Natural killer cell (primary cell): ENCODE data around the gene ASPSCR1. TPM values are rescaled to one million over a fixed set of nuclear protein-coding genes. Genes with fewer than 3 reads are reported as not detected.
A peak's percentile ranks its signal among the peaks of the same experiment; 100 is the strongest.

Experiments used
- ATAC-seq, 3 donors: fragments of 150-1000 bp in 2 of 3; fragments of 200-7000 bp in 1 of 3; cut with Tn5 transposase; 1 replicate in 1 of 3; 2 replicates in 2 of 3; pipeline ENCODE4 v1.10.0; 2021; ENCODE audit warnings: mild to moderate bottlenecking in 2 of 3, moderate library complexity in 2 of 3
- DNase-seq, 2 donors: peaks; one replicate each; pipeline versions ENCODE4 v3.0.0 to v3.0.0-alpha.2; 2013 to 2021; ENCODE audit warnings: mixed read lengths in 1 of 2
- H3K27ac ChIP-seq: one replicate; pipeline ENCODE4 v1.5.1; 2013; ENCODE audit warnings: mild to moderate bottlenecking, low read length
- H3K27me3 ChIP-seq: one replicate; pipeline ENCODE4 v1.6.1; 2013; ENCODE audit warnings: low read length; ENCODE audit not compliant: control insufficient read depth, insufficient read depth
- H3K36me3 ChIP-seq: one replicate; pipeline ENCODE4 v1.6.1; 2013; ENCODE audit warnings: low read length; ENCODE audit not compliant: control insufficient read depth, insufficient read depth
- H3K4me1 ChIP-seq: one replicate; pipeline ENCODE4 v1.6.1; 2013; ENCODE audit warnings: low read length; ENCODE audit not compliant: control insufficient read depth, insufficient read depth
- H3K4me3 ChIP-seq: one replicate; pipeline ENCODE4 v1.5.1; 2013; ENCODE audit warnings: low read length
- H3K9me3 ChIP-seq: one replicate; pipeline ENCODE4 v1.6.1; 2013; ENCODE audit warnings: low read length; ENCODE audit not compliant: control insufficient read depth, insufficient read depth
- H3K27ac Mint-ChIP-seq, 2 donors: one replicate each; pipeline ENCODE4 v1.8.0; 2022; ENCODE audit warnings: mild to moderate bottlenecking in 2 of 2, mixed read lengths in 2 of 2, moderate library complexity in 1 of 2
- H3K27me3 Mint-ChIP-seq, 2 donors: one replicate each; pipeline ENCODE4 v1.8.0; 2022; ENCODE audit warnings: low read depth in 2 of 2, mixed read lengths in 2 of 2
- H3K36me3 Mint-ChIP-seq: one replicate; pipeline ENCODE4 v1.8.0; 2022; ENCODE audit warnings: mixed read lengths
- H3K4me1 Mint-ChIP-seq, 2 donors: one replicate each; pipeline ENCODE4 v1.8.0; 2022; ENCODE audit warnings: mixed read lengths in 2 of 2
- H3K4me3 Mint-ChIP-seq: one replicate; pipeline ENCODE4 v1.8.0; 2022; ENCODE audit warnings: mild to moderate bottlenecking, moderate library complexity, mixed read lengths
- H3K9me3 Mint-ChIP-seq, 2 donors: one replicate each; pipeline ENCODE4 v1.8.0; 2022; ENCODE audit warnings: mixed read lengths in 2 of 2
- WGBS: methylation state at CpG from one replicate; pipeline ENCODE4 v1.1.7; 2013; ENCODE audit warnings: missing lambda C conversion rate; ENCODE audit not compliant: insufficient coverage; 5-methylcytosine and 5-hydroxymethylcytosine counted together
- intact Hi-C: fragments of 100-400 bp; cut with micrococcal nuclease; formaldehyde crosslinking; loops from one replicate; pipeline ENCODE4 v1.14.2; 2022
- total RNA-seq, 4 donors: library from RNA; stranded (reverse); fragments of 120-200 nt in 1 of 4; gene quantifications; one replicate each; pipeline versions ENCODE4 v1.2.3 to v1.2.4, GENCODE V29; 2013 to 2022
- TF ChIP-seq, protein P1 (sequence below): fragments of 200-600 bp; IDR thresholded peaks from one replicate; pipeline ENCODE4 v1.8.0; 2022; ENCODE audit warnings: antibody characterized with exemption

ASPSCR1 gene
- total RNA-seq, 3 donors from 2014 or later (not counting 1 experiment from before 2014, with no cell fraction given) = 29.7 to 43.5 (median 40.8) TPM

DNA sequence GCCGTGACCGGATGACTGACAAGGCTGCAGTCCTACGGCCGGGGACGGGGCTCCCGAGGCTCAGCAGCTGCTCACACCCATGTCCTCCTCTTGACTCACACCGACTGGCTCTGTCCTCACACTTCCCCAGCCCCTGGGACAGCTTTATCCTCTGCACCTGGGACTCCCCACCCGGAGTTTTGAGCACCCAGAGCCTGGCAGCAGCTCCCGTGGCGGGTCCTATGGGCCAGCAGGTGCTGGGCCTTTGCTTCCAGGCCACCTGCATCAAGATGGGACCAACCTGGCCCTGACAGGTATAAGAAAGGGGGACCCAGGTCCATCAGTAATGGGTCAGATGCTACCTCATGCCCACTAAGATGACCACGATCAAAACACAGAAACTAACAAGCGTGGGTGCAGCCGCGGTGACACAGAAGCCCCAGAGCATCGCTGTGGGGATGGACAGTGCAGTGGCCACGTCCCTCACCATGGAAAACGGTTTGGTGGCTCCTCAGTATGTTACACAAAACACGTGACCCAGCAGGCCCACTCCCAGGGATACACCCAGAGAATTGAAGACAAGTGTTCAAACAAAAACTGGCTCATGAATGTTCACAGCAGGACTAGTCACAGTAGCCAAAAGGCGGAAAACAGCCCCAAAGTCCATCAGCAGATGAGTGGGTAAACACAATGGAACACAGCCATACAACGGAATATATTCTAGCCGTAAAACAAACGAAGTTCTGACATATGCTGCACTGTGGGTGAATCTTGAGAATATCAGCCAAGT lies 13.2 kb upstream of the ASPSCR1 start:
- intact Hi-C loops = loop anchor here (5.0 kb wide), 1 partner anchor 73 kb away; the partner anchor contains the start of gene DCXR
- Histone ChIP-seq H3K27me3 (peaks cover 19% of the 10 kb centered on the region), H3K36me3 (no peaks in the 10 kb centered on the region), H3K4me3 (no peak overlapping the region), H3K9me3 (no peaks in the 10 kb centered on the region), H3K4me1 (peaks cover 44% of the 10 kb centered on the region), H3K27ac (no peak overlapping the region)
- no peak for ATAC-seq
- Mint-ChIP-seq H3K9me3 (no peaks in the 10 kb centered on the region), H3K27ac (no peak overlapping the region), H3K4me1 (no peaks in the 10 kb centered on the region), H3K27me3 (peaks cover 14 to 26% of the 10 kb centered on the region in 2 donors), H3K36me3 (no peaks in the 10 kb centered on the region), H3K4me3 (no peak overlapping the region)
- TF ChIP-seq, protein P1, sequence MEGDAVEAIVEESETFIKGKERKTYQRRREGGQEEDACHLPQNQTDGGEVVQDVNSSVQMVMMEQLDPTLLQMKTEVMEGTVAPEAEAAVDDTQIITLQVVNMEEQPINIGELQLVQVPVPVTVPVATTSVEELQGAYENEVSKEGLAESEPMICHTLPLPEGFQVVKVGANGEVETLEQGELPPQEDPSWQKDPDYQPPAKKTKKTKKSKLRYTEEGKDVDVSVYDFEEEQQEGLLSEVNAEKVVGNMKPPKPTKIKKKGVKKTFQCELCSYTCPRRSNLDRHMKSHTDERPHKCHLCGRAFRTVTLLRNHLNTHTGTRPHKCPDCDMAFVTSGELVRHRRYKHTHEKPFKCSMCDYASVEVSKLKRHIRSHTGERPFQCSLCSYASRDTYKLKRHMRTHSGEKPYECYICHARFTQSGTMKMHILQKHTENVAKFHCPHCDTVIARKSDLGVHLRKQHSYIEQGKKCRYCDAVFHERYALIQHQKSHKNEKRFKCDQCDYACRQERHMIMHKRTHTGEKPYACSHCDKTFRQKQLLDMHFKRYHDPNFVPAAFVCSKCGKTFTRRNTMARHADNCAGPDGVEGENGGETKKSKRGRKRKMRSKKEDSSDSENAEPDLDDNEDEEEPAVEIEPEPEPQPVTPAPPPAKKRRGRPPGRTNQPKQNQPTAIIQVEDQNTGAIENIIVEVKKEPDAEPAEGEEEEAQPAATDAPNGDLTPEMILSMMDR = no peak
- WGBS = 87% methylated on average over 22 of the region's 22 CpGs
- no peak for DNase-seq

DNA sequence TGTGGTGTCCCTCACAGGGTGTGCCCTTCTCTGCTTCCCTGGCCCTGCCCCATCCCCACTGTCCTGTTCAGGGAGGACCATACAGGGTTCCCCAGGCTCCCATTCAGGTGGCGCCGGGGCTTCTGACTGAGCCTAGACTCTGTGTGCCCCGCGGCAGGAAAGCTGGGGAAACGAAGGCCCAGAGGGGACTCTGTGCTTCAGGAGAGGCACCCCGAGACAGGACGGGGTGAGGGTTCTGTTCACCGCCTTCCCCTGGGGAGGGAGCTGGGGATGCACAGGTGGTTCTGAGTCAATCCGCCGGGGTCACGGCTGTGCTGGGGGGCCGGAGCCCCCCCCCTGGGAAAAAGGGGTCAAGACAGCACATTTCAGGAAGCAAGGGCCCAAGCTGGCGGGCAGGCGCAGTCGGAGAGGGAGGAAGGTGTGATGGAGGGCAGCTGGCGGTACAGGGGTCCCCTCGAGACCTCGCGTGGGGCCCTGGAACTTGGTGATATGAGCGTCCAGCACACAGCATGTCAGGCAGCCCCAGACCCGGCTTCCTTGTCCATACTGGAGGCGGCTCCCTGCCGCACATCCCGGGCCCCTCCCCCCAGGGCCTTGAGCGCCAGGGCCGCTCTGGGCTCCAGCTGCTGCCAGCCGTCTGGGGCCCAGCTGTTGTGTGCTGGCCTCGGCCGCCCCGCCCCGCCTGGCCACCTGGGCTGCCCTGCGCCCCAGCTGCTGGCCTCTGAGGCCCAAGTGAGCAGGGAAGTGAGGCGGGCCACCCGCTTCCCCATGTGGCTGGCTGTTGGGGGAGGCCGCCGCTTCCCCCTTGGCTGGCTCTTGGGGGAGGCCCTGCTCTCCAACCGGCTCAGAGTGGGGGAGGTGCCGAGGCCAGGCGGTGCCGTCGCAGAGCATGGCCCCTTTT lies 10.8 kb upstream of the ASPSCR1 start:
- ATAC-seq (no peak), DNase-seq (no peak)
- Mint-ChIP-seq H3K4me1 (no peaks in the 10 kb centered on the region), H3K27me3 (peaks cover 14 to 26% of the 10 kb centered on the region in 2 donors), H3K4me3 (no peak overlapping the region), H3K9me3 (no peaks in the 10 kb centered on the region), H3K36me3 (no peaks in the 10 kb centered on the region), H3K27ac (no peak overlapping the region)
- Histone ChIP-seq H3K9me3 (no peaks in the 10 kb centered on the region), H3K36me3 (no peaks in the 10 kb centered on the region), H3K27ac (no peak overlapping the region), H3K4me3 (no peak overlapping the region), H3K27me3 (peaks cover 17% of the 10 kb centered on the region), H3K4me1 (peaks cover 34% of the 10 kb centered on the region)
- 49% methylated on average over 41 of the region's 41 CpGs for WGBS
- TF ChIP-seq, protein P1 = no peak
- intact Hi-C loops = no loop called here

DNA sequence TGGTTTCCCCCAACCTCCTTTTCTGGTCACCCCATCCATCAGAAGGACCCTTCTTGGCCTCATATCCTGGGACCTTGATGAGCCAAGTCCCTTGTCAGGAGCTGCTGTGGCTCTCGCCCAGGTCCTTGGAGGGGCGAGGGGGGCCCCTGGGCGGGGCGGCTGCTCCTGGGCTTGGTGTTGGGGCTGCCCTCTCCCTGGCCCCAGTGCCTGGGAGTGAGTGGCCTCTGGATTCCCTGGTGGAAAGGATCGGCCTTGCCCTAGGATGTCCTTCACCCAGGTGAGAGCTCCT lies 10.2 kb upstream of the ASPSCR1 start:
- Histone ChIP-seq H3K4me1 (peaks cover 34% of the 10 kb centered on the region), H3K4me3 (no peak overlapping the region), H3K27me3 (peaks cover 14% of the 10 kb centered on the region), H3K9me3 (no peaks in the 10 kb centered on the region), H3K27ac (no peak overlapping the region), H3K36me3 (no peaks in the 10 kb centered on the region)
- DNase-seq (no peak), ATAC-seq (peak in 1 of 3 donors; percentile 3)
- H3K36me3 Mint-ChIP-seq = no peaks in the 10 kb centered on the region
- WGBS = 51% methylated on average over 5 of the region's 5 CpGs
- no peak overlapping the region for H3K4me3 Mint-ChIP-seq
- intact Hi-C loops = no loop called here
- H3K4me1 Mint-ChIP-seq = no peaks in the 10 kb centered on the region
- TF ChIP-seq, protein P1 = no peak
- peaks cover 14 to 25% of the 10 kb centered on the region in 2 donors for H3K27me3 Mint-ChIP-seq
- no peaks in the 10 kb centered on the region for H3K9me3 Mint-ChIP-seq
- H3K27ac Mint-ChIP-seq = no peak overlapping the region
